DMS53 (cell line): ENCODE data around the gene ANXA8L1.
"Not testable (repeated sequence)": the region's sequence is repeated elsewhere in the genome, so short reads cannot be mapped to it uniquely, and the experiment has no call there.

Experiments
- DNase-seq: peaks from one replicate; lab custom pipeline; 2025; lab: John Stamatoyannopoulos, UW

Gene ANXA8L1, protein sequence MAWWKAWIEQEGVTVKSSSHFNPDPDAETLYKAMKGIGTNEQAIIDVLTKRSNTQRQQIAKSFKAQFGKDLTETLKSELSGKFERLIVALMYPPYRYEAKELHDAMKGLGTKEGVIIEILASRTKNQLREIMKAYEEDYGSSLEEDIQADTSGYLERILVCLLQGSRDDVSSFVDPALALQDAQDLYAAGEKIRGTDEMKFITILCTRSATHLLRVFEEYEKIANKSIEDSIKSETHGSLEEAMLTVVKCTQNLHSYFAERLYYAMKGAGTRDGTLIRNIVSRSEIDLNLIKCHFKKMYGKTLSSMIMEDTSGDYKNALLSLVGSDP

GRCh38 chr10:46375406-46375805 lies at the start of gene ANXA8L1:
TSS of gene ANXA8L1 (plus strand) at chr10:46375776. CDS start at chr10:46375852, 76 bp downstream.
- not testable (repeated sequence) for DNase-seq

GRCh38 chr10:46326066-46326465 lies 49.5 kb upstream of the ANXA8L1 start:
- DNase-seq, result no peak

DNA sequence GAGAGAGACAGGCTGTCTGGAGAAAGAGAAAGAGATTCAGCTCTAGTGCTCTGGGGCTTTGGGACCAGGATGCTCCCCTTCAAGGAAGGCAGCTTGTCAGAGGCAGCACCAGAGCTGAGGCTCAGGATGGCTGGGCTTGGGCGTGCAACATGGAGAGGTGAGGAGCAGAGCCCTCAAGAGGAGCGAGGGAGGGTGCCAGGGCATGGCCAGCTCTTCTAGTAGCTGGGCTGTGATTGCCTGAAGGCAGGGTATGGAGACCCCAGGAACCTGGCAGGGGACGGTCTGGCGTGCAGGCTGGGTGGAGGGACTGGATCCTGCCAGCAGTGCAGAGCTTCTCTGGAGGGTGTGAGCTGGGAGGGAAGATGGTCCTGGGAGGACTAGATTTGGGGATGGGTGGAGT lies 48.6 kb upstream of the ANXA8L1 start:
- DNase-seq, result no peak

DNA sequence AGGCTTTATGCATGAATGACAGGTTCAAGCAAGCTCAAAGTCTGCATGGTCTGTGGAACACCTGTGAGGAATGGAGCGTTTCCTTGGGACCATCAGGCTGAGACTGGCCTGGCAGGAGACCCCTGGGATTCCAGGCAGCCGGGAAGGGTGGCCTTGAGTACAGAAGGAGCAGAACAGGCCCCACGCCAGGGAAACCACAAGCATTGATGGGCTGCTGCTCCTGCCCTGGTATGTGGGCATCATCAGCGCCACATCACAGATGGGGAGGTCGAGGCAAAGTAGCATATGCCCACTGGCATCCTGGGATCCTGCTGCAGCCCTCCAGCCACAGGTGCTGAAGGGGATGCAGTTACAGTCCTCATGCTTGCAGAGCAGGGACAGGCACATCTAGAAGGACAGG lies 47.9 kb upstream of the ANXA8L1 start:
- no peak for DNase-seq

DNA sequence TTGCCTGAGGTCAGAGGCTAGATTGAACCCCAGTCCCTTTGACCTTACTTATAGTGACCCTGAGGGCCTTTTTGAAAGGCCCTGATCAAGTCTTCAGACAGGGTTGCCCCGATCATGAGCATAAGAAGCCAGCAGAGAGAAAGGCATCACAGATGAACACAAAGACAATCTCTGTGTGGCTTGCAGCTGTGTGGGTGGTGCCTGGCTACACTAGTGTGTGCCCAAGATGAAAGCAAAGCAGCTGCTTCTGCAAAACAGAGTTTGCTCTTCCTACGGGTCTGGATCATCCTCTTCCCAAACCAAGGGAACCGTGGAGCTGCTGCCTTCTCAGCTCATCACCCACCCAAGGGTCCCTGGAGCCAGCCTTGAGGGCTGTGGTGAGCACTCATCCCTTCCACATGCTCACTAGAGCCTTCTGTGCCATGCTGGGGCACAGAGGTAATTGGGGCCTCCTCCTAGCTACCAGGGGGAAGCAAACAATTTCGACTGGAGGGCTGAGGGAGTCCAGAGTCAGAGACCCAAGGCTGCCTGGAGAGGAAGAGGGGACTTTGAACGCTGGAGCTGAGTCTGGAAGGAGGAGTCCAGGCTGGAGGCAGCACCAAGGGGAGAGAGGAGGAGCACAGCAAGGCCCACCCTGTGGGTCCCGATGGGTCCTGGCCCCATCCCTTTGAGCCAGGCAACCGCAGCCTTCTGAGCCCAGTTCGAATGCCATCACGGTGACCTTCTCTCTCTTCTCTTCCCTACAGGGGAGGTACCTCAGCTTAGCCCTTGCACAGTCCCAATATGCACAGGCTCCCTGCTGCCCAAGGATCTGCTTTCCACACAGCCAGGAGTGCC lies 46.5 kb upstream of the ANXA8L1 start:
- DNase-seq, result no peak

GRCh38 chr10:46329690-46330016 lies 45.9 kb upstream of the ANXA8L1 start:
- no peak for DNase-seq

DNA sequence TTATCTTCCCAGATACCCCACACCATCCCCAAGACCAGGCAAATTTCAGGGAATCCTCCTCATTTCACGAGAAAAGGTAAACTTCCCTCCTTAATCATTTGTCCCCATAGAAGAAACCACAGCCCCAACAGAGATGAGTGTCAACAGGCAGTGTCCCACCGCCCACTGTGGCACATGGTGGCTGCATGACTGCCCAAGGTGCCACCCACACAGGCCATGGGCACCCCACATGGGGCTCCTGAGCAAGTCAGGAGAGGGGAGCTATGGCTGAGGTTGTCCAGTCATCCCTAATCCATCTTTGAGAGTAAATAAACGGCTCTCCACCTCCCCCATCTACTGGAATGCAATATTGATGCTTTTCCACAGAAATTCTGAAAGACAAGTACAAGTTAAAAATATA lies 44.7 kb upstream of the ANXA8L1 start:
- DNase-seq, result no peak

DNA sequence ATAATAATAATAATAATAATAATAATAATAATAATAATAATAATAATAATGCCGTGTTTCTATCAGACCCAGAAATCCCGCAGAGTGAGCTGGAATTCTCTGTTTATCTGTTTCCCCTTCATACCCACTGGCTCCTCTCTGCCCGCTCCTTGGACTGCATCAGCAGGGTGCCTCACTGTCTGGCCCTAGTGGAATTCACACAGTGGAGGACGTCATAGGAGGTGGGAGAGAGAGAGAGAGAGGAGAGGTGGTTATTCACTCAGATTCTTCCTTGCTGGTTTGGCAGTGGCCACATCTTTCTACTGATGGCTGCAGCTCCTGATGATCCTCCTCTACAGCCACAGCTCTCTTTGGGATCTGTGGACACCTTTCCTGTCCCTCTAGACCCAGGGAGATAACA lies 10.1 kb upstream of the ANXA8L1 start:
- DNase-seq, result not testable (repeated sequence)

GRCh38 chr10:46367209-46367608 lies 8.4 kb upstream of the ANXA8L1 start:
- not testable (repeated sequence) for DNase-seq

- not testable (repeated sequence) for DNase-seq
These were observed 7.8 kb upstream of the ANXA8L1 start for GRCh38 chr10:46367666-46368240.

DNA sequence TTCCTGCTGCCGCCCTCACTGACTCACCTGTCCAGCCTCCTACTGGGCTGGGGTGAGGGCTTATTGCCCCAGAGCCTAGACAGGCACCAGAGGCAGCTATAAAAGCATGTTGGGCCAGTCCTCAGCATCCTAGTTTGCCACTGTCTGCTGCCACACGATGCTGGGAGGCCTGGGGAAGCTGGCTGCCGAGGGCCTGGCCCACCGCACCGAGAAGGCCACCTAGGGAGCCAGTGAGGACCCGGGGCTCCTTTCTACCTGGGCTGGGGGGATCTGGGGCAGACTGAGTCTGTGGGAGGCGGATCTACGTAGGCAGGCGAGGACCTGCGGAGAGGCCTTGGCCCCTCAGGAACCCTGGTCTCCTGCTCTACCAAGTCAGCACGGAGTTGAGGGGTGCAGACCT lies 6.6 kb upstream of the ANXA8L1 start:
- not testable (repeated sequence) for DNase-seq

GRCh38 chr10:46374410-46374809 lies 1.2 kb upstream of the ANXA8L1 start:
- not testable (repeated sequence) for DNase-seq

DNA sequence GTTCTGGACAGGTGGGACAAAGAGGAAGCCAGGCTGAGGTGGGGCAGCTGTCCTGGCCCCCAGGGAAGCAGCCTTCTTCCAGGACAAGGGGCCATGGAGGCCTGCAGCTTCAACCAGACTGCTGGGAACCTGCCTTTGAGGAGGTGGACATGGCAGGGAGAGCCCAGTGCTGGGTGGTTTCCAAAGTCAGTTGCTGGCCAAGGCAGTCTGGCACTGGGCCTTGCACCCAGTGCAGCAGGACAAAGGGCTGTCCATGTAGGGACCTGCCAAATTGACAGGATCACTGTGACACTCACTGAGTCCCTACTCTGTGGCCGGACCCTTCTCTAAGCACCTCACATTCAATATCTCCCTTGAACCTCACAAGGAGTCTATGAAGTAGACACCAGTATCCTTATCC lies 1.4 kb downstream of the ANXA8L1 start:
- not testable (repeated sequence) for DNase-seq

DNA sequence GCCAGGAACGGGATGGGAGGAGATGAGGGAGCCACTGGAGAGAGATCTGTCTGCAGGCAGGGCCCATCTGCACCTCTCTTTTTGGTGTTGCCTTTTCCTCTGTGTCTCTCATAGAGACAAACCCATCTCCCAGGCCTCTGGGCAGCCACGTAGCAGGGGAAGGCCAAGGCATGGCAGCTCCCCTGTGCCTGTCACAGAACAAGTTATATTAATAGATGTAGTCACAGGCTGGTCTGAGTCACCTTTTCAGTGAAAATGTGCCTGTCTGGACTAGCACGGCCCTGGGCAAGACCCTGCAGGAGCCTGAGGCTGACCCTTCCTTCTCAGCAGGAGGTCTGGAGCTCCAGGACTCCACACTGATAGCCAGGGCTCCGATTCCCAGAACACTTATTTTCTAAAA lies 2.1 kb downstream of the ANXA8L1 start:
- not testable (repeated sequence) for DNase-seq

DNA sequence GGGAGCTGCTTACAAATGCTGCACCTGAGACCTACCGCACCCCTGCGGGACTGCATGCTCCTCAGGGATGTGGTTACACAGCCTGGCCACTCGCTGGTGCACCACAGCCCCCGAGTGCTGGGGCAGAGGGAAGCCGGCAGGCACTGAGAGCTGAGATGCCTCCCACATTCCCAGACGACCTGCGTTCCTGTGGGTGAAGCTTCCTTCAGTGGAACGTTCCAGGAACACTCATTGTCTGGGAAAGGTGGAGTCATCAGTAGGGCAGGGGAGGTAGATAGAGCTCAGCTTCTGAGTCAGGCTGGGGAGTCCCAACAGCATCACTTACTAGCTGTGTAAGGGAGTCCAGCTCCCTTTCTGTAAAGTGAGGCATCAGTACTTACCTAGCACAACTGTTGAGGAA lies 2.5 kb downstream of the ANXA8L1 start:
- not testable (repeated sequence) for DNase-seq

DNA sequence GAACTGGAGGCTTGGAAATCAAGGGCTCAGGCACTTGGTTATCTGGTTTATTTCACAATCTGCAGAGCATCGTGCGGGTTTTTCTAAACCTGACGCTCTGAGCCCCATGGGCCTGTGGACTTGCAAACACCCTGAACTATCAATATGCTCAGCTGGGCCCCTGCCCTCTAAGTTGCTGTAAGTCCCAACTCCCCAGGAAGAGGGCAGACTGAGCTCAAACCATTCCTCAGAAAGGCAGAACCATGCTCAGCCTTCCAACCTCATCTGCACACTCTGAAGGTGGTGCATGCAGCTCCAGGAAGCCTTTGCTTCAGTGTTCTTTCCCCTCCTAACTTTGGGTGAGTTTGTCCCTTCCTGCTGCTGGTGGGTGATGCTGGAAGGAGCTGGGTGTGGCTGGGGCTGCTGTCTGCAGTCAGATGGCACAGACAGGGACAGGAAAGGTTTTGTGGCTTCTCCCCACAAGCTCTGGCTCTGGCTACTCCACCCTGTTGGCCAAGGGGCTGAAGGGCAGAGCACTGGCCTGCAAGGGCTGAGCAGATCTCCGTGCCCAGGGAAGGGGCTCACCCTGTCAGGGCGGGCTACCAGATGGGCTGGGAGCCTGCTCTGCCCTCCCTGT lies 3.8 kb downstream of the ANXA8L1 start:
- DNase-seq, result not testable (repeated sequence)

DNA sequence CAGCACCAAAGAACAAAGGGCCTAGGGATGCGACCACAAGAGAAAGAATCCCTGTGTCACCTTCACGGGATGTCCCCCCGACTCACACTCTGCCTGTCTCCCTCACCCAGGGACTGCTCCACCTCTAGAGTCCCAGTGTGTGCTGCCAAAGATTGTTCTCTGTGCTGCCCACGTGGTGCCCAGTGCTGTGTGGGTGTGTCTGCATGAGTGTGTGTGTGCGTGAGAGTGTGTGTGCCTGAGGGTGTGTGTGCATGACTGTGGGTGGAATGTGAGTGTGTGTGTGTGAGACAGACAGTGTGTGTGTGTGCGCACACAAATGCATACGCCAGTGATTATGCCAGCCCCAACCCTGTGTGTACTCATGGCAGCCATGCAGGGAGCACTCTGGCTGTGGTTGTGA lies 10.3 kb downstream of the ANXA8L1 start:
- DNase-seq, result not testable (repeated sequence)

- not testable (repeated sequence) for DNase-seq
These were observed 11.1 kb downstream of the ANXA8L1 start for GRCh38 chr10:46386694-46387093.

DNA sequence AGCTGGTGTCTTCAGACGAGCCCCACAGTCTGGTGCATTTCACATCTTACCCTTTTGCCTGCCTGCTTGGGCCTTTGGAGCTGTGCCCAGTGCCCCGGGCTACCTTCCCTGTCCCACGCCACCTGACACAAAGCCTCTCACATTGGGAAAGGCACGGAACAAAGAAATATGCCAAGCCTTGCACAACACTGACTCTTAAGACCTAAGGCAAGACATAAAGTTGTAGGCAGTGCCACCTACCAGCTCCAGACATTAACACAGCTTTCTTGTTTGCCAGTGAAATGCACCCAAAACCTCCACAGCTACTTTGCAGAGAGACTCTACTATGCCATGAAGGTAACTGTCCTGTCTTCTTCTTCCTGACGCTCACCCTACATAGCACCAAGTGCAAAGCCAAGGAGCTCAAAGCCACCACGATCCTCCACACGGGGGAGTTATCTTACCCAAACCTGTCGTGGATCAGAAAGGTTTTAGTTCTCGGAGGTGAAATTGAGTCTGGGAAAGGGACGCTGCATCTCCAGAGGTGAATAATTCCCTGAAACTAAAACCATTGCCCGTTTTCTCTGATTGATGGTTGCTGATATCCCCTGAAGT lies 11.8 kb downstream of the ANXA8L1 start:
- DNase-seq, result not testable (repeated sequence)

GRCh38 chr10:46391422-46391821 lies 15.8 kb downstream of the ANXA8L1 start:
- not testable (repeated sequence) for DNase-seq

DNA sequence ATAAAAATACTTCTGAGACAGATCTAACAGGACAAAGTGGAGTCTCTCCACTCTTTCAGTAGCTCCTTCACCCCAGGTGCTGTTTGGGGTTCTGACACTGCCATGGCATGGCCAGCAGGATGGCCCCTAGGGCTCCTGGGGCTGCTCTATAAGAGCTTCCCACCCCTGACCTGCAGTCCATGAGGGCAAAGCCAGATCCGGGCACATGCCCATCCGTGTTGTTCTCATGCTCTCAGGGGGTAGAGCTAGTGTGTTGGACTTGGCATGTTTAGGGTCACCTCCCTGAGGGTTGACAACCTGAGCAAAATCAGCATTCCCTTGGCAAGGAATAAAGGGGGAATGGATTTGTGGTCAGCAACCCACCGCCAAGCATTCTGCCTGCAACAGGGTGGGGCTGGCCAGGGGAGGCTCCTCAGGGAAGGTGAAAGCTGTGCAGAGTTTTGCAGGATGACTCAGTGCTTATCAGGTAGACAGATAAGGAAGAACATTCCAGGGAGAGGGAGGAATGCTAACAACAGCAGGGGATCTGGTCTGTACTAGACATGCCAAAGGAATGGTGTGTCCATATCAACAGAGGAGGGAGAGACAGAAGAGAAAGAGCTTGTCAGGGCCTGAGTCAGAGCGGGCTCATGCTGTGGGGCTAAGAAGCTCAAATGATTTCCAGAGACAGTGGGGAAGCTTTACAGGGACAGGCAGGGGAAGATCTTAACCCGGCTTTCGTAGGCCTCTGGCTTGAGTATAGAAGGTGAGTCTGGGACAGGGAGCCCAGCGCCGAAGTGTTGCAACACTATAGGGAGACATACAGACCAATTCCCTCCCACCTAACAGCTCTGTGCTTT lies 21.1 kb downstream of the ANXA8L1 start:
- not testable (repeated sequence) for DNase-seq
